Limb (tissue), 2 donors: Measurements from ENCODE around the gene SLAIN2.

Experiments used
- DNase-seq, 2 donors: peaks; one replicate each; pipeline ENCODE4 v3.0.0-alpha.2; 2016; ENCODE audit errors: extremely low spot score in 2 of 2

The SLAIN2 gene

GRCh38 chr4:48369248-48369647, 27.9 kb downstream of the SLAIN2 start:
- DNase-seq: no peak

DNA sequence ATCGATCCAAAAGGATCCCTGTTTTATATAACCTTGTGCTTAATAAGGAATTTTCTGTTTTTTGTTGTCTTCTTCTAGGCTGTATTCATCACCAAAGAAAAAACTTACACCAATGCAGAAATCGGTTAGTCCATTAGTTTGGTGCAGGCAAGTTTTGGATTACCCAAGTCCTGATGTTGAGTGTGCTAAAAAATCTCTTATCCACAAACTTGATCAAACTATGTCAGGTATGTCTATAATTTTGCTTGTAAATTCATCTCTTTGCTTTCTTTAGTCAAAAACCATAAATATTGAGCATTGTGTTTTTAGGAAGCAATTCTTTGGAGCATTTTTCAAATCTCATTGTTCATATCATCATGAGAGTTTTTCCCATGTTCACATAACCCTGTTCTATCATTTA, 28.4 kb downstream of the SLAIN2 start:
- DNase-seq: no peak

DNA sequence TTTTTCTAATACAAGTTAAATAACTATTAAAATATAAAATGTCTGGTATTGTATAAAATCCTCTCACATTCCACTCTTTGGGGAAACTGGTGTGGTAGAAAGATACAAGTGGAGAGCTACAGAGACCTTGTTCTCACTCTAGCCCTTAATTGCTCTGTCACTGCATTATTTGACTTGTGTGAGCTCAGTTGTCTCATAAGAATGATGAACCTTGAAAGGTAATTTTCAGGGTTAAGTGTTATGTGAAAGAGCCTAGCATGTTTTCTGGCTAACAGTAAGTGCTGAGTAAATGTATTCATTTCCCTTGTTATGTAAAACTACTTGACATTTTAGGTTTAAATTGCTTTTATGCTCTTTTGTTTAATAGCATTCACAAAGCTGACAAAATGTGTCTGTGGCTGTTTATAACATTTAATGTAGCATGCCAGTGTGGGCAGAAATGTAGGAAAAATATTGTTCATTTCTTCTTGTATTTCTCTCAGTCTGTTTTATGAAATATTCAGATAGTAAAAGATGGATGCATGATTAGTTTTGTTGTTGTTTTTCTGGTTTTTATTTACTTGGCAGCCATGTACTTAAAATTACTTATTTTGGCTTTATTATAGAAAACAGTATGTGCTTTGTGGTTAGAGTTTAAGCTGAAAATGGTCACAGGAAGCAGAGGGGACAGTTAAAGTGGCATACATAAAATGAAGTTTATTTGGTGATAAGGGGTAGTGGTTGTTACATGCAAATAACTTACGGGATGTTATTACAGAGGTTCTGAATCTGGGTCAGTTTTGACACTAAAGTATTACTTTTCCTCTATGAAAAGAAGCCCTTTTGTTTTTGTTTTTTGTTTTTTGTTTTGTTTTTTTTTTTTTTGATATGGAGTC, 29.2 kb downstream of the SLAIN2 start:
- no peak for DNase-seq

GRCh38 chr4:48372272-48372671, 30.9 kb downstream of the SLAIN2 start:
- DNase-seq: no peak

DNA sequence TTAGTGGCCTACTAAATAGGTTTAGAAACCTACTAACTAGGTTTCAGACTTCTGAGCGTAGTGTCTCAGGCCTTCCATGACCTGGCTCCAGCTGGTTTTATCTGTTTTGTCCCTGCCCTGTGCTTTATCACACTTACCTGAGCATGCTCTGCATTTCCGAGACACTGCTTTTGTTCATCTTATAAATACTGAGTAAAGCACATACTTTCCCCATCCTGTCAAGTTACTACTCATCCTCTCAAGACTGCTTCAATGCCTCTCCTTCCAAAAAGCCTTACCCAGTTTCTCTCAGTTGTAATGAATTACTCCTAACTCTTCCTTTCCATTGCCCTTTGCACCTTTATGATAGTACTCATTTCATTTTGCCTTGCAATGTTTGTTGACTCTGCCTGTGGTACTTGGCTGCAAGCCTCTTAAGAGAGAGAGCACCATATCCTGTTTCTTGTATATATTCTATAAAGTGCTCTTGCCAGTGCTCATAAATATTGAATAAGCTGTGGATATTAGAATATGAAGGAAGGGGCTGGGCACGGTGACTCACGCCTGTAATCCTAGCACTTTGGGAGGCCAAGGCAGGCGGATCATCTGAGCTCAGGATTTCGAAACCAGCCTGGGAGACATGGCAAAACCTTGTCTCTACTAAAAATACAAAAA, 34.4 kb downstream of the SLAIN2 start:
- no peak for DNase-seq

- no peak for DNase-seq
These were observed 38.4 kb downstream of the SLAIN2 start for GRCh38 chr4:48379587-48380180.

DNA sequence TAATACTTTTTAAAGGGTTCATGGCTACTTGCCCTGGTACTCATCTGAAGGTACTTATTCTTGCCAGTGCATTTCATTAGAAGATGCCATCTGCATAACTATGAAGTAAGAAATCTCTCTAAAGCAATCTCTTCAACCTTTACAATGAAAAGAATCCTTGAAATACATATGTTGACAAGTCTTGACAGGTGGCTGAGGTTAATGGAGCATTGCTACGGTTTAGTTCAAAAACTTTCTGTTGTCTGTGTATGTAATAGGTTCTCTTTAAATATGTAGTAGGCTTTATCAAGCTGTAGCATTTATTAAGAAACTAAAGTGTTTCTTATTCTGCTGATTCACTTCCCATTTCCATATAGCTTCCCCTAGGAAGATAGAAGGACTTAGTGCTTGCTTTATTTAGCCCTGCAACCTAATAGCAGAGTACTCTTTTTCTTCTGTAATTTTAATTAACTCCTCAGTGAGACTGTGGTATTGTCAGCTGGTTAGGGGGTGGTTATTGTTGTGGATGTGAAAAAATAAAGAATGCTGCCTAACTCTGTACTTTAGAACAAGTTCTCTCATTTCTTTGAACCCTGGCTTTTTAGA, 39.3 kb downstream of the SLAIN2 start:
- no peak for DNase-seq

DNA sequence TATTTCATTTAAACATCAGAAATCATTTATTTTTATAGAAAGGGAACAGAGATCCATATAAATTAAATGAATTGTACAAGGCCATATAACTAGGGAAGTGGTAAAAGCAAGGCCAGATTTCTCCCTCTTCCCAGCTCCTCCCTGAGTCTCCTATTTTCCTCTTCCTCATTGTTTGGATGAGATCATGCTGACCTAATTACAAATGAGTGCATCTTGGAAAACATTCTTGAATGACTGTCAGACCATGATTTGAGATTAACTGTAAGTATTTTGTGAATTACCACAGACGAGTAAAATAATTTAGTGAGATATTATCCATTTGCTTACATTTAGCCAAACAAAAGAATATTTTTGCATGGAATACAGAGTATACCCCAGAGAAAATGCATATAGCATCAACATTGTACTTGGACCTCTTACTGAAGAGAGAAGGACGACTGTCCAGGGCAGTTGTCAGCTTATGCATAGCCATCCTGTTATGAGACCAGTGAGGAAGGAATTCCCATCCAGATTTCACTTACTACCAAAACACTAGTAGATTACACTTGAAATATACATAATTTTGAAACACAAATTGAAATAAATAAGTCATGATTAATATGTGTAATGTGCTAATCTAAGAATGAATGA, 47.3 kb downstream of the SLAIN2 start:
- DNase-seq: no peak

- no peak for DNase-seq
These were observed 54.7 kb downstream of the SLAIN2 start for GRCh38 chr4:48396043-48396442.

DNA sequence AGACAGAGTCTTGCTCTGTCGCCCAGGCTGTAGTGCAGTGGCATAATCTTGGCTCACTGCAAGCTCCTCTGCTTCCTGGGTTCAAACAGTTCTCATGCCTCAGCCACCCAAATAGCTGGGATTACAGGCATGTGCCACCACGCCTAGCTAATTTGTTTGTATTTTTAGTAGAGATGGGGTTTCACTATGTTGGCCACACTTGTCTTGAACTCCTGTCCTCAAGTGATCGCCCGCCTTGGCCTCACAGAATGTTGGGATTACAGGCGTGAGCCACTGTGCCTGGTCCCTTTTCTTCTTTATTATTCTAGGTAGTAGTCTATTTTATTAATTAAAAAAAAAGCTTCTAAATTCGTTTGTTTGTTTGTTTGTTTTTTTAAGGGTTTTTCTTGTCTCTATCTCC, 59.1 kb downstream of the SLAIN2 start:
- DNase-seq: no peak

GRCh38 chr4:48403358-48403757, 62.0 kb downstream of the SLAIN2 start:
- no peak for DNase-seq

GRCh38 chr4:48403779-48404178, 62.5 kb downstream of the SLAIN2 start:
- no peak for DNase-seq

GRCh38 chr4:48405924-48406323, 64.6 kb downstream of the SLAIN2 start:
- no peak for DNase-seq

DNA sequence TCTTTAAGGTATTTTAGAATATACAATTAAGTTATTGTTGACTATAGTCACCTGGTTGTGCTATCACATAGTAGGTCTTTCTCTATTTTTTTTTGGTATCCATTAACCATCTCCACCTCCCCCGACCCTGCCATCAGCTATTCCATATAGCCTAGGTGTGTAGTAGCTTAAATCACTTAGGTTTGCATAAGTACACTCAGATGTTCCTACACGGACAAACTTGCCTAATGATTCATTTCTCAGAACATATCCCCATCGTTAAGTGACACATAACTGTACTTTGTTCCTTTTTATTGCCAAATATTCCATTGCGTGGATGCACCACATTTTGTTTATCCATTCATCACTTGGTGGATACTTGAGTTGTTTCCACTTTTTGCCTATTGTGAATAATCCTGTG, 67.9 kb downstream of the SLAIN2 start:
- no peak for DNase-seq

DNA sequence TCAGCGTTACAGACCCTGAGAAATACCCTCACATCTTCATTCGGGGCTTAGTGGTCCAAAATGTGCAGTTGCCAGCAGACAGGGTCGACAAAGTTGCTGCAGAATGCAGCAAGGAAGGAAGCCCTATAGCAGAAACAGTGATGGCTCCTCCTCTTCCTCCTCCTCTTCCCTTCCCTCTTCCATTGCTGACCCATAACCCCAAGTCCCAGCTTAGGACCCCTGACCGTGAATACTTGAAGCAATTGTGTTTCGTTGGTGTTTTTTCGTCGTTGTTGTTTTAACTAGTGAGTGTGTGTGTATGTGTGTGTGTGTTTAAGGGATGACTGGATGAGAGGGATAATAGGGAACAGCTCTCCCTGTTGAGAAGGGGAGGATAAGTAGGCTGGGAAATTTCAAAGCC, 69.5 kb downstream of the SLAIN2 start:
- no peak for DNase-seq

- DNase-seq: no peak
These were observed 78.8 kb downstream of the SLAIN2 start for GRCh38 chr4:48420144-48420543.

- no peak for DNase-seq
These were observed 79.8 kb downstream of the SLAIN2 start for GRCh38 chr4:48421101-48421500.

DNA sequence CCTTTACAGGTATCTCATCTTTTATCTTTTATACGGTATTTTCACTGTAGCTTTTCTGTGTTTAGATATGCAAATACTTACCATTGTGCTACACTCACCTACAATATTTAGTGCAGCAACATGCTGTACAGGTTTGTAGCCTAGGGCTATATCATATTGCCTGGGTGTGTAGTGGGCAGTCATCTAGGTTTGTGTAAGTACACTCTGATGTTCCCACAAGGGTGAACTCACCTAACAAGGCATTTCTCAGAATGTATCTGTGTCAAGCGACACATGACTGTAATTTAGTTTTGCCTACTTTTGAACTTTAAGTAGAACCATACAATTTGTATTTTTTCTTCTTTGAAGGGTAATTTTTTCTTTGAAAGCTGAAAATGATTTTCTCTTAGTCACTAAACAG, 87.6 kb downstream of the SLAIN2 start:
- no peak for DNase-seq

DNA sequence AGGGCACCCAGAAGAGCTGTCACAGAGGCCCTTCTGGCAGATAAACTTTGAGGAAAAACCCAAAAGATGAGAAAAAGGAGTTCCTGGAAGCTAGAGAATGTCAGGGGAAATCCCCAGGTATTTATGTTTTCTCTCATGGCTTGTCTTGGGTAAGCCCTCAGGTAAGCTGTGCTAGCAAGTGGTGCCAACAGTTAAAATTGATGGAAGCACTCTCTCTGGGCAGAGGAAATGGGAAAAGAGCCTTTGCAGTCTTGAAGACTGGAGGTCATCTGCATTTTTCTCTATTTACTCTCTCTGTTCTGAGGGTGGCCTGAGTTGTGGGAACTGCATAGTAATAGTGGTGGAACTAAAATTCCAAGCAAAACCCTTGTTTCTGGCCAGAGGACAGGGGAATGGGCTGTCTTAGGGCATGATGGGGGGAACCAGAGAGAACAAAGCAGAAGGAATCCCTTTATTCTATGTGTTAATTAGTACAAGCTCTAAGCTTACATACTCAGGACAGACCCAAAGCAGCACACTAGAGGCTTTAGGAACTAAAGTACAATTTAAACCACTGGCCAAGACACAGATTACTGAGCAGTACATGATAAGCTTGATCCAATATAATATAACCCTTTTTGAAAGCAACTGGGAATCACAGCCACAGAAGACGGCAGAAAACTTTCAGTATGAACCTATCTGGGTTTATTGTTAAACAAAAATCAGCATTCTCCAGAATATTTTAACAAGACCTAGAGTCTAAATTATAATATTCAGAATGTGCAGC, 88.6 kb downstream of the SLAIN2 start:
- DNase-seq: no peak

DNA sequence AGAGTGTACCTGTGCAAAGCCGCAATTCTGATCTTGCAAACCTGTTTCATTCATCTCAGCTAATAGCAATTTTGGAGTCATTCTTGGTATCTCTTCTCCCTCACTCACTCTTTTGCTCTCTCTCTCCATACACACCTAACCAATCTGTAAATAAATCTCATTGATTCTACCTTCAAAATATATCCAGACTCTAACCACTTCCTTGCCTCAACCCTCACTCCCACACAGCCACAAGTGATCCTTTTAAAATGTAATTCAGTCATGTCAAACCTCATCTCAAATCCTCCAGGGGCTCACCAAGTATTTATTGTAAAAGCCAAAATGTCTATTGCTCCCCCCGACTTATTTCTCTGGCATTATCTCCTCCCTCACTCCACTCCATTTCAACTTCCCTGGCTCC, 90.1 kb downstream of the SLAIN2 start:
- no peak for DNase-seq

DNA sequence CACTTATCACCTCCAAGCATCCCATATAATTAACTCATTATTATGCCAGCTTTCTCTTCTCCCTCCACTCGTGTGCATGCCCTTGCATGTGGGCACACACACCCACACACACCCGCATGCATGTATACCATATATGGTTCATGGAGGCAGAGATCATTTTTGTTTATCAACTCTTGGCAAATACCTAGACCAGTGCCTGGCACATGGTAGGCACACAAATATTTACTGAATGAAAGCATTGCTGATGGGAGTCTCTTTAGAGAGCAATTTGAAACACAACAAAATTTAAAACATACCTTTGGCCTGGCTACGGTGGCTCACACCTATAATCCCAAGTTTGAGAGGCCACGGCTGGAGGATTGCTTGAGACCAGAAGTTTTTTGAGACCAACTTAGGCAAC, 90.7 kb downstream of the SLAIN2 start:
- DNase-seq: no peak
